HG03135 (cell line): Measurements from ENCODE around the gene LGALS1.
A peak's percentile ranks its signal among the peaks of the same experiment; 100 is the strongest.

ENCODE experiments used
- ATAC-seq: cut with Tn5 transposase; IDR thresholded peaks from one replicate; pipeline ENCODE4 v1.9.1; 2021; ENCODE audit warnings: mild to moderate bottlenecking, moderate library complexity; ENCODE audit not compliant: unreplicated experiment

The LGALS1 gene

GRCh38 chr22:37674951-37675929 is at the start of gene LGALS1:
Gene LGALS1, plus strand, starts transcription at chr22:37675636. Its CDS starts 67 bp downstream, at chr22:37675703.
- ATAC-seq = no peak

GRCh38 chr22:37625737-37626136 is 49.7 kb upstream of the LGALS1 start:
- ATAC-seq = no peak

DNA sequence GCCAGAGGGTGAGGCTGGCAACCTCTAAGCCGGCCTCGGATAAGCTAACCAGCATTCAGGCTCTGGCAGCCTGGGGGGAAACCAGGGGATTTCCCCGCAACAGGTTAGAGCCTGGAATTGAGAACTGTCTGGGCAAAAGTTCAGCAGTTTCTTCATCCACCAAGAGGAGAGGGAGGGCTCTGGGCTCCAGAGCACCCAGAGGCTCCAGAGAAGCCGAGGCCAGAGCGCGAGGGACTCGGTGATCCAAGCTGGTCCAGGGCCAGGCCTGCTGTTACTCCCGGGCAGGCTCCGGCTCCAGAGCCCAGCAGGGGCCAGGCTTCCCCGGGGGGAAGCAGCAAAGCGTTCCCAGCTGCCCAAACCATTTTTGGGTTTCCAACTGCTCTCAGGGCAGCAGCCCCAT is 49.3 kb upstream of the LGALS1 start:
- ATAC-seq = no peak

DNA sequence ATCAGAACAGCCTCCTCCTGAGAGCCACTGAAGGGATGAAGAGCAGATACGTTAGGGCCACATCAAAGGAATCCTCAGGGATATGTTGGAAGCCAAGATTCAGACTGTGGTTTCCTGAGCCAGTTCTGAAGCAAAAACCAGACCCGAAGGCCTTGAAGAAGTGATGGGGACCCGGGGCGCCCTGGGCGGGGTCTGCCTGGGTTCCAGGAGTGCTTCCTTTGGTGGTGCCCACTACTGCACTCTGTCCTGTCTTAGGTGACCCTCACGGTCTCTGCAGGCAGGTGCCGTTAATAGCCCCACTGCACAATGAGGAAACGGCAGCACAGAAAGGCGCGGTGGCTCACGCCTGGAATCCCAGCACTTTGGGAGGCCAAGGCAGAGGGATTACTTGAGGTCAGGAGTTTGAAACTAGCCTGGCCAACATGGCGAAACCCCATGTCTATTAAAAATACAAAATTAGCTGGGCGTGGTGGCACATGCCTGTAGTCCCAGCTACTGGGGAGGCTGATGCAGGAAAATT is 48.8 kb upstream of the LGALS1 start:
- ATAC-seq = no peak

DNA sequence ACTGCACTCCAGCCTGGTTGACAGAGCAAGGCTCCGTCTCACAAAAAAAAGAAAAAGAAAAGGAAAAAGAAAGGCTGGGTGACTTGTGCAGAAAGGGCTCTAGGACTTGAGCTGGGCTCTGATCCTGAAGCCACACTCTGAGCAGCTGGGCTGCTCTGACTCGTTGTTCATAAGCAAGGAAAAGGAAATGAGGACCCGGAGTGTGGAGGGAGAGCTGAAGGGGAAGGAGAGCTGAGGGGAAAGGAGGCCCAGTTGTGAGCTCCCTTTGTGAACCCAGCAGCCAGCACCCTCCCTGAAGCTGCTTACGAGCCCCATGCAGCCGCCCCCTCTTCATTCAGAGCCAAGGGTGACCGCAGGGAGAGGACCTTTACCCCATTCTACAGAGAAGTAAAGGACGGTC is 48.3 kb upstream of the LGALS1 start:
- no peak for ATAC-seq

- no peak for ATAC-seq
These were observed 47.9 kb upstream of the LGALS1 start for GRCh38 chr22:37627545-37627944.

DNA sequence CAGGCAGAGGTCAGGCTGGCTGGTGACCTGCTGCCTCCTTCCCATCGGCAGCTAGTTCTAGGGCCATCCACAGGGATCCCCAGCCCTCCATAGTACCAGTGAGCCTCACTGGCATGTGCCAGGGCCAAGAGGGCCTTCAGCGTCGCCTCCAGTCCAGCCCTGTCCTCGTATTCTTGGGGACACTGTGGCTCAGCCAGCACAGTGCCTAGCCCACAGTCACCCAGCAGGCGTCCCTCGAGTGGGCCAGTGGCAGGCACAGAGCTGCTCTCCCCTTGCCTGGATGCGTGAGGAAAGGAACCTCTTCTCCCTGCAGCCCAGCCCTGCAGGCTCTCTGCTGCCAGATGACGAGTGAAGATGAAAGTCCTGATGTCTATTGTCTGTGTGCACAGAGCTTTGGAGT is 46.6 kb upstream of the LGALS1 start:
- no peak for ATAC-seq

DNA sequence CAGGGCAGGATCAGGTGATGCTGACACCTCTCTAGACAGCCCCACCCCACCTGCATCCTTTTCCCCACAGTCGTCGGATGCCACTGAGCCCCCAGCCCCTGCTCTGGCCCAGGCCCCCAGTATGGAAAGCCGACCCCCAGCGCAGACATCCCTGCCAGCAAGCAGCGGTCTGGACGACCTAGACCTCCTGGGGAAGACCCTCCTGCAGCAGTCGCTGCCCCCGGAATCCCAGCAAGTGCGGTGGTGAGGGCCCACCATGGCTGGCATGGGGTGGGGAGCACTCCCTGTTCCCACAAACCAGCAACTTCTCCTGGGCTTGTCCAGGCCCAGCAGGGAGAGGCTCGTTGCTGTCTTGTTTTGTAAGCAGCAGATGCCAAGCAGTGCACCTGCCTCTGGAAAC is 45.5 kb upstream of the LGALS1 start:
- no peak for ATAC-seq

DNA sequence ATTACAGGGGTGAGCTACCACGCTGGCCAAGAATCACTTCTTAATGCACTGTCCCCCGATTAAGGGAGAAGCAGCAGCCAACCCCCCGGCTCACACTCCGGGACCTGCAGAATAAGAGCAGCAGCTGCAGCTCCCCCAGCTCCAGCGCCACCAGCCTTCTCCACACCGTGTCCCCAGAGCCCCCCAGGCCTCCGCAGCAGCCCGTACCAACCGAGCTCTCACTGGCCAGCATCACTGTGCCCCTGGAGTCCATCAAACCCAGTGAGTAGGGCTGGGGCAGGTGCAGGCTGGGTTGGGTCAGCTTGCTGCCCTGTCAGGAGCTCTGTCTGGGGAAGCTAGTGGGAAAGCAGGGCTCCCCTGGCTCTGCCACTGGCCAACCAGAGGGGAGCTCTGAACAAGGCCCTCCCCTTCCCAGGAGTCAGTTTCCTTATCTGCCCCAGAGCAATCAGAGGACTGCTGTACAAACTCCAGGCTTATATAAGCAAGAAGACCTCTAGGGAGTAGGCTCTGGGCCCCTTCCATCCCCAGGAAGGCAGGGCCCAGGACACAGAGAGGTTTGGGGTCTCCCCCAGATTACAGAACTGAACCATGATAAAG is 44.5 kb upstream of the LGALS1 start:
- ATAC-seq = no peak

DNA sequence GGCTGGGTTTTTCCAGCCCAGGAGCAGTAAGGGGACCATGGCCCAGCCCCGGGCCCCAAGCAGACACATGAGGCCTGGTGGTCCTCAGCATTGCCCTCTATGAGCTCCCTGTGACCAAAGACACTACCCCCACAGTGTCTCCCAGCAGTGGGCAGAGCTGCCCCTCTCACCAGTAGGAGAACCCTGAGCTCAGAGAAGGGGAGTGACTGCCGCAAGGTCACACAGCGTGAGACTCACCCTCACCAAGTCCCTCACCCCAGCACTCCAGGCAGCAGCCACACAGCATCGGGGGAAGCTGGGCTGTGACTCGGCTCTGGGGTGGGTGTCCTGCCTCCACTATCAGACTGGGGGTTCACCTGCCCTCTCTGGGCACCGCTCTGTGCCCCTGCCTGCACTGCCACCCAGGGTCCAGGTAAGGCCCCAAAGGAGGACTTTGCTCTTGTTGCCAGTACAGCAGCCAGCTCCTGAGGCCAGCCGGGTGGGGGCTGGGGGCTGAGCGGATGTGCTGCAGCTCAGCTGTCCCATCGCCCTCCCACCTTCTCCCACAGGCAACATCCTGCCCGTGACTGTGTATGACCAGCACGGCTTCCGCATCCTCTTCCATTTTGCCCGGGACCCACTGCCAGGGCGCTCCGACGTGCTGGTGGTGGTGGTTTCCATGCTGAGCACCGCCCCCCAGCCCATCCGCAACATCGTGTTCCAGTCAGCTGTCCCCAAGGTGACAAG is 43.8 kb upstream of the LGALS1 start:
- ATAC-seq = no peak

GRCh38 chr22:37632174-37633088 is 43.0 kb upstream of the LGALS1 start:
- no peak for ATAC-seq

GRCh38 chr22:37633089-37633624 is 42.3 kb upstream of the LGALS1 start:
- ATAC-seq = peak; percentile 47

- peak; percentile 40 for ATAC-seq
These were observed 41.6 kb upstream of the LGALS1 start for GRCh38 chr22:37633625-37634416.

- no peak for ATAC-seq
These were observed 41.0 kb upstream of the LGALS1 start for GRCh38 chr22:37634417-37634924.

- no peak for ATAC-seq
These were observed 40.3 kb upstream of the LGALS1 start for GRCh38 chr22:37635157-37635556.

GRCh38 chr22:37636186-37636948 is 39.1 kb upstream of the LGALS1 start:
- no peak for ATAC-seq

GRCh38 chr22:37636949-37637273 is 38.5 kb upstream of the LGALS1 start:
- no peak for ATAC-seq

GRCh38 chr22:37638391-37639069 is 36.9 kb upstream of the LGALS1 start:
- ATAC-seq = no peak
